H9 (cell line): ENCODE data around the gene VPS26A. TPM values are rescaled to one million over a fixed set of nuclear protein-coding genes. Genes with fewer than 3 reads are reported as not detected.

Source experiments
- DNase-seq: peaks from one replicate; pipeline ENCODE4 v3.0.0-alpha.2; 2017
- H2AFZ ChIP-seq: one replicate; pipeline ENCODE4 v1.6.1; 2013; ENCODE audit warnings: mild to moderate bottlenecking, low read length, control low read depth, moderate library complexity
- H2AK5ac ChIP-seq: 2 replicates; pipeline ENCODE4 v1.6.1; 2013; ENCODE audit warnings: low read length, control low read depth, mixed read lengths; ENCODE audit not compliant: insufficient read length
- H2BK120ac ChIP-seq: one replicate; pipeline ENCODE4 v1.6.1; 2013; ENCODE audit warnings: low read depth, mild to moderate bottlenecking, low read length, control low read depth, inconsistent platforms; ENCODE audit not compliant: poor library complexity, severe bottlenecking
- H2BK12ac ChIP-seq: 2 replicates; pipeline ENCODE4 v1.6.1; 2013; ENCODE audit warnings: low read length, control low read depth, mixed read lengths, low read depth; ENCODE audit not compliant: insufficient read length
- H2BK15ac ChIP-seq: 2 replicates; pipeline ENCODE4 v1.6.1; 2013; ENCODE audit warnings: low read depth, low read length, control low read depth
- H2BK20ac ChIP-seq: one replicate; pipeline ENCODE4 v1.6.1; 2013; ENCODE audit warnings: low read depth, mild to moderate bottlenecking, low read length, control low read depth, inconsistent platforms; ENCODE audit not compliant: poor library complexity, severe bottlenecking
- H2BK5ac ChIP-seq: 2 replicates; pipeline ENCODE4 v1.6.1; 2013; ENCODE audit warnings: low read length, control low read depth, mixed read lengths; ENCODE audit not compliant: insufficient read length
- H3K14ac ChIP-seq: 2 replicates; pipeline ENCODE4 v1.6.1; 2013; ENCODE audit warnings: low read length, control low read depth; ENCODE audit not compliant: insufficient read depth
- H3K18ac ChIP-seq: 2 replicates; pipeline ENCODE4 v1.6.1; 2013; ENCODE audit warnings: low read depth, mild to moderate bottlenecking, mixed read lengths, low read length, control low read depth; ENCODE audit not compliant: insufficient read length
- H3K23ac ChIP-seq: 2 replicates; pipeline ENCODE4 v1.6.1; 2013; ENCODE audit warnings: low read length, control low read depth, mixed read lengths, low read depth; ENCODE audit not compliant: insufficient read length
- H3K23me2 ChIP-seq: 2 replicates; pipeline ENCODE4 v1.6.1; 2013; ENCODE audit warnings: low read depth, mild to moderate bottlenecking, mixed read lengths, low read length, control low read depth; ENCODE audit not compliant: insufficient read length, poor library complexity, severe bottlenecking
- H3K27ac ChIP-seq: 2 replicates; pipeline ENCODE4 v1.5.1; 2013; ENCODE audit warnings: low read length, control low read depth, mixed read lengths, low read depth; ENCODE audit not compliant: insufficient read length
- H3K27me3 ChIP-seq: 2 replicates; pipeline ENCODE4 v1.6.1; 2013; ENCODE audit warnings: low read length, control low read depth, inconsistent platforms; ENCODE audit not compliant: insufficient read depth
- H3K4ac ChIP-seq: 2 replicates; pipeline ENCODE4 v1.6.1; 2013; ENCODE audit warnings: low read depth, mild to moderate bottlenecking, control low read depth, inconsistent platforms, low read length, moderate library complexity
- H3K4me1 ChIP-seq: 2 replicates; pipeline ENCODE4 v1.6.1; 2013; ENCODE audit warnings: low read length, control low read depth, inconsistent platforms; ENCODE audit not compliant: insufficient read depth
- H3K4me2 ChIP-seq: 2 replicates; pipeline ENCODE4 v1.6.1; 2013; ENCODE audit warnings: low read length, control low read depth, mixed read lengths; ENCODE audit not compliant: insufficient read length, insufficient read depth
- H3K56ac ChIP-seq: 2 replicates; pipeline ENCODE4 v1.6.1; 2013; ENCODE audit warnings: low read depth, mild to moderate bottlenecking, mixed read lengths, low read length, control low read depth; ENCODE audit not compliant: insufficient read length
- H3K79me1 ChIP-seq: 2 replicates; pipeline ENCODE4 v1.6.1; 2013; ENCODE audit warnings: low read depth, mild to moderate bottlenecking, moderate library complexity, low read length, control low read depth, inconsistent platforms; ENCODE audit not compliant: insufficient read depth, poor library complexity, severe bottlenecking
- H3K79me2 ChIP-seq: 2 replicates; pipeline ENCODE4 v1.6.1; 2013; ENCODE audit warnings: low read length, control low read depth, inconsistent platforms; ENCODE audit not compliant: insufficient read depth
- H3K9ac ChIP-seq: 2 replicates; pipeline ENCODE4 v1.6.1; 2013; ENCODE audit warnings: low read length, control low read depth, mixed read lengths; ENCODE audit not compliant: insufficient read length; ENCODE audit errors: extremely low read depth
- H3K9me3 ChIP-seq: one replicate; pipeline ENCODE4 v1.6.1; 2013; ENCODE audit warnings: low read depth, low read length, inconsistent platforms; ENCODE audit not compliant: control insufficient read depth
- H3T11ph ChIP-seq: one replicate; pipeline ENCODE4 v1.6.1; 2013; ENCODE audit warnings: mild to moderate bottlenecking, low read length, control low read depth, inconsistent platforms
- H4K20me1 ChIP-seq: one replicate; pipeline ENCODE4 v1.6.1; 2013; ENCODE audit not compliant: control insufficient read depth, insufficient read length, insufficient read depth
- H4K5ac ChIP-seq: 2 replicates; pipeline ENCODE4 v1.6.1; 2013; ENCODE audit warnings: low read depth, mild to moderate bottlenecking, mixed read lengths, low read length, control low read depth; ENCODE audit not compliant: insufficient read length
- H4K8ac ChIP-seq: replicated peaks from 2 replicates; pipeline ENCODE4 v1.6.1; 2013; ENCODE audit warnings: low read length, control low read depth, mixed read lengths, low read depth; ENCODE audit not compliant: insufficient read length
- H4K91ac ChIP-seq: 2 replicates; pipeline ENCODE4 v1.6.1; 2013; ENCODE audit warnings: low read depth, mild to moderate bottlenecking, moderate library complexity, mixed read lengths, low read length, control low read depth; ENCODE audit not compliant: insufficient read length
- H3K27ac Mint-ChIP-seq, 3 experiments: 2 replicates in 2 of 3; 3 replicates in 1 of 3; pipeline ENCODE4 v1.8.0; 2020 to 2021; ENCODE audit warnings: mixed read lengths in 3 of 3, mild to moderate bottlenecking in 1 of 3, moderate library complexity in 1 of 3
- H3K27me3 Mint-ChIP-seq: 2 replicates; pipeline ENCODE4 v1.8.0; 2021; ENCODE audit warnings: low read depth, mild to moderate bottlenecking, moderate library complexity, mixed read lengths
- H3K36me3 Mint-ChIP-seq, 3 experiments: 2 replicates in 2 of 3; 3 replicates in 1 of 3; pipeline ENCODE4 v1.8.0; 2020 to 2021; ENCODE audit warnings: low read depth in 3 of 3, mixed read lengths in 3 of 3; ENCODE audit not compliant: insufficient read depth in 1 of 3
- H3K4me1 Mint-ChIP-seq, 2 experiments: 2 replicates each; pipeline ENCODE4 v1.8.0; 2020; ENCODE audit warnings: mixed read lengths in 2 of 2
- H3K4me3 Mint-ChIP-seq, 2 experiments: 2 replicates in 1 of 2; 3 replicates in 1 of 2; pipeline ENCODE4 v1.8.0; 2020 to 2021; ENCODE audit warnings: mild to moderate bottlenecking in 2 of 2, mixed read lengths in 2 of 2, moderate library complexity in 1 of 2
- H3K9me3 Mint-ChIP-seq, 2 experiments: 2 replicates in 1 of 2; 3 replicates in 1 of 2; pipeline ENCODE4 v1.8.0; 2020; ENCODE audit warnings: mild to moderate bottlenecking in 2 of 2, mixed read lengths in 2 of 2, moderate library complexity in 1 of 2
- total RNA-seq: library from RNA; stranded (reverse); gene quantifications from 2 replicates; pipeline ENCODE4 v1.2.1, GENCODE V29; 2021
- TF ChIP-seq, protein P1 (sequence below): fragments of 200-600 bp; sonication (generic); conservative IDR thresholded peaks from 3 replicates; pipeline ENCODE4 v1.8.0; 2021; ENCODE audit warnings: antibody characterized with exemption, mild to moderate bottlenecking

VPS26A gene
- total RNA-seq, 1 experiment from 2014 or later, result 41.8 TPM

DNA sequence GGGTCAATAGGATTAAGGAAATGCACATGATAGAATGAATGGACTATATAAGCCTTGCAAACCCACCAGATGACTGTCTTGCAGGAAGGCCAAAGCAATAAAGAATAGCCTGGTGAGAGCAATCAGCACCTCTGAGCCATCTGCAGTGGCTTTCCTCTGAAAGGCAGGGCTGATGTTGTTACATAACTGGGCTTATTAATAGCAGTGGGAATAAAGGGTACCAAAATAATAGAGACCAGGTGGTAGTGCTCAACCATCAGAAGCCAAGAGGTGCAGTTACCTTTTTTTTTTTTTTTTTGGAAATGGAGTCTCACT lies 16.8 kb upstream of the VPS26A start:
- Histone ChIP-seq H3K18ac (no peak overlapping the region), H2AK5ac (no peak overlapping the region), H3K14ac (no peak overlapping the region), H3K4ac (no peak overlapping the region), H3K23ac (no peak overlapping the region), H3K4me2 (no peak overlapping the region), H3K79me2 (no peaks in the 10 kb centered on the region), H4K8ac (no peak overlapping the region), H3K9me3 (no peaks in the 10 kb centered on the region), H3K79me1 (no peaks in the 10 kb centered on the region), H4K20me1 (no peaks in the 10 kb centered on the region), H3K9ac (no peak overlapping the region), H4K5ac (no peak overlapping the region), H3K56ac (no peak overlapping the region), H3K27ac (no peak overlapping the region), H3K23me2 (no peaks in the 10 kb centered on the region), H2BK5ac (no peak overlapping the region), H2BK120ac (no peak overlapping the region), H3K27me3 (no peaks in the 10 kb centered on the region), H2BK15ac (no peak overlapping the region), H2AFZ (no peak overlapping the region), H3K4me1 (no peaks in the 10 kb centered on the region), H3T11ph (no peak overlapping the region), H2BK12ac (no peak overlapping the region), H4K91ac (no peak overlapping the region), H2BK20ac (no peak overlapping the region)
- Mint-ChIP-seq H3K27ac (no peak overlapping the region), H3K9me3 (no peaks in the 10 kb centered on the region), H3K4me3 (no peak overlapping the region), H3K27me3 (peaks cover 2% of the 10 kb centered on the region; the same call in 1 of the 2 replicates), H3K4me1 (no peaks in the 10 kb centered on the region), H3K36me3 (no peaks in the 10 kb centered on the region)
- no peak for DNase-seq
- TF ChIP-seq, protein P1, sequence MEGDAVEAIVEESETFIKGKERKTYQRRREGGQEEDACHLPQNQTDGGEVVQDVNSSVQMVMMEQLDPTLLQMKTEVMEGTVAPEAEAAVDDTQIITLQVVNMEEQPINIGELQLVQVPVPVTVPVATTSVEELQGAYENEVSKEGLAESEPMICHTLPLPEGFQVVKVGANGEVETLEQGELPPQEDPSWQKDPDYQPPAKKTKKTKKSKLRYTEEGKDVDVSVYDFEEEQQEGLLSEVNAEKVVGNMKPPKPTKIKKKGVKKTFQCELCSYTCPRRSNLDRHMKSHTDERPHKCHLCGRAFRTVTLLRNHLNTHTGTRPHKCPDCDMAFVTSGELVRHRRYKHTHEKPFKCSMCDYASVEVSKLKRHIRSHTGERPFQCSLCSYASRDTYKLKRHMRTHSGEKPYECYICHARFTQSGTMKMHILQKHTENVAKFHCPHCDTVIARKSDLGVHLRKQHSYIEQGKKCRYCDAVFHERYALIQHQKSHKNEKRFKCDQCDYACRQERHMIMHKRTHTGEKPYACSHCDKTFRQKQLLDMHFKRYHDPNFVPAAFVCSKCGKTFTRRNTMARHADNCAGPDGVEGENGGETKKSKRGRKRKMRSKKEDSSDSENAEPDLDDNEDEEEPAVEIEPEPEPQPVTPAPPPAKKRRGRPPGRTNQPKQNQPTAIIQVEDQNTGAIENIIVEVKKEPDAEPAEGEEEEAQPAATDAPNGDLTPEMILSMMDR, result no peak
